HUES64 (cell line): ENCODE measurements around the gene ZNF428.

Source experiments
- H3K27ac ChIP-seq: 2 replicates; pipeline ENCODE4 v1.7.0; 2013; ENCODE audit warnings: low read depth, low read length, inconsistent platforms
- H3K27me3 ChIP-seq: 2 replicates; pipeline ENCODE4 v1.6.1; 2013; ENCODE audit warnings: mild to moderate bottlenecking, low read length; ENCODE audit not compliant: insufficient read depth
- H3K36me3 ChIP-seq: 2 replicates; pipeline ENCODE4 v1.6.1; 2013; ENCODE audit warnings: mild to moderate bottlenecking, low read length; ENCODE audit not compliant: insufficient read depth
- H3K4me1 ChIP-seq: 2 replicates; pipeline ENCODE4 v1.6.1; 2013; ENCODE audit warnings: mild to moderate bottlenecking, low read length, moderate library complexity; ENCODE audit not compliant: insufficient read depth
- H3K4me3 ChIP-seq: 2 replicates; pipeline ENCODE4 v1.5.1; 2013; ENCODE audit warnings: mild to moderate bottlenecking, low read length, moderate library complexity
- H3K9ac ChIP-seq: 2 replicates; pipeline ENCODE4 v1.6.1; 2013; ENCODE audit warnings: mild to moderate bottlenecking, low read depth, low read length
- H3K9me3 ChIP-seq: 2 replicates; pipeline ENCODE4 v1.6.1; 2013; ENCODE audit warnings: low read depth, low read length; ENCODE audit not compliant: insufficient read depth
- WGBS: fragments of 150-250, 120-280 bp; methylation state at CpG from one replicate; pipeline ENCODE4 v1.1.7; 2013; ENCODE audit warnings: missing lambda C conversion rate; 5-methylcytosine and 5-hydroxymethylcytosine counted together

ZNF428 gene

GRCh38 chr19:43598445-43599240 is 20.8 kb downstream of the ZNF428 start:
- Histone ChIP-seq H3K4me3 (no peak overlapping the region), H3K9me3 (no peaks in the 10 kb centered on the region), H3K27ac (no peak overlapping the region), H3K9ac (no peak overlapping the region), H3K27me3 (no peaks in the 10 kb centered on the region), H3K36me3 (peaks cover 45% of the 10 kb centered on the region), H3K4me1 (peaks cover 5% of the 10 kb centered on the region; the same call in 1 of the 2 replicates)
- WGBS = 95% methylated on average over 19 of the region's 19 CpGs

- WGBS = 88% methylated on average over 5 of the region's 5 CpGs
- Histone ChIP-seq H3K4me3 (peak overlapping the region; percentile 76; the same call in 1 of the 2 replicates), H3K27me3 (no peaks in the 10 kb centered on the region), H3K9ac (no peak overlapping the region; the same call in 1 of the 2 replicates), H3K36me3 (peaks cover 48% of the 10 kb centered on the region), H3K4me1 (peaks cover 5% of the 10 kb centered on the region; the same call in 1 of the 2 replicates), H3K9me3 (no peaks in the 10 kb centered on the region), H3K27ac (no peak overlapping the region)
These were observed 21.6 kb downstream of the ZNF428 start for GRCh38 chr19:43597876-43598275.

- Histone ChIP-seq H3K9ac (peak overlapping the region; percentile 84), H3K27ac (peak overlapping the region; percentile 92), H3K36me3 (peaks cover 51% of the 10 kb centered on the region), H3K9me3 (no peaks in the 10 kb centered on the region), H3K4me1 (peaks cover 5% of the 10 kb centered on the region; the same call in 1 of the 2 replicates), H3K4me3 (peak overlapping the region; percentile 76), H3K27me3 (no peaks in the 10 kb centered on the region)
- 32% methylated on average over 7 of the region's 7 CpGs for WGBS
These were observed 22.5 kb downstream of the ZNF428 start for GRCh38 chr19:43596842-43597461.

GRCh38 chr19:43595999-43596841 is 23.2 kb downstream of the ZNF428 start, which contains the start of the genes IRGQ and ZNF576:
TSS of gene IRGQ (minus strand) at chr19:43596134. CDS start at chr19:43595338, 796 bp downstream.
TSS of gene ZNF576 (plus strand) at chr19:43596595. CDS start at chr19:43597109, 514 bp downstream.
- Histone ChIP-seq H3K27me3 (no peaks in the 10 kb centered on the region), H3K9me3 (no peaks in the 10 kb centered on the region), H3K36me3 (peaks cover 48% of the 10 kb centered on the region), H3K9ac (peak within 1 kb of the TSS; percentile 84), H3K4me1 (peaks cover 5% of the 10 kb centered on the region; the same call in 1 of the 2 replicates), H3K27ac (peak within 1 kb of the TSS; percentile 92), H3K4me3 (peak within 1 kb of the TSS; percentile 86)
- WGBS = under 1% methylated on average over 60 of the region's 60 CpGs

- H3K4me3 ChIP-seq = peak overlapping the region; percentile 86
- H3K27ac ChIP-seq = peak overlapping the region; percentile 68
- H3K4me1 ChIP-seq = peaks cover 5% of the 10 kb centered on the region; the same call in 1 of the 2 replicates
- H3K9me3 ChIP-seq = no peaks in the 10 kb centered on the region
- H3K9ac ChIP-seq = peak overlapping the region; percentile 79
- peaks cover 47% of the 10 kb centered on the region for H3K36me3 ChIP-seq
- no peaks in the 10 kb centered on the region for H3K27me3 ChIP-seq
- 2% methylated on average over 18 of the region's 18 CpGs for WGBS
These were observed 23.8 kb downstream of the ZNF428 start for GRCh38 chr19:43595605-43595998.

GRCh38 chr19:43594710-43595604 is 24.5 kb downstream of the ZNF428 start:
- H3K27me3 ChIP-seq = no peaks in the 10 kb centered on the region
- 4% methylated on average over 64 of the region's 64 CpGs for WGBS
- peak overlapping the region; percentile 86 for H3K4me3 ChIP-seq
- peaks cover 50% of the 10 kb centered on the region for H3K36me3 ChIP-seq
- peak overlapping the region; percentile 79 for H3K9ac ChIP-seq
- H3K9me3 ChIP-seq = no peaks in the 10 kb centered on the region
- peaks cover 5% of the 10 kb centered on the region; the same call in 1 of the 2 replicates for H3K4me1 ChIP-seq
- no peak overlapping the region; the same call in 1 of the 2 replicates for H3K27ac ChIP-seq

- Histone ChIP-seq H3K27ac (no peak overlapping the region), H3K36me3 (peaks cover 46% of the 10 kb centered on the region), H3K27me3 (no peaks in the 10 kb centered on the region), H3K9ac (no peak overlapping the region), H3K4me3 (peak overlapping the region; percentile 86), H3K9me3 (no peaks in the 10 kb centered on the region), H3K4me1 (peaks cover 5% of the 10 kb centered on the region; the same call in 1 of the 2 replicates)
- 92% methylated on average over 9 of the region's 10 CpGs for WGBS
These were observed 25.2 kb downstream of the ZNF428 start for GRCh38 chr19:43594081-43594697.

- Histone ChIP-seq H3K9ac (no peak overlapping the region), H3K27me3 (no peaks in the 10 kb centered on the region), H3K36me3 (peaks cover 41% of the 10 kb centered on the region), H3K4me1 (peaks cover 5% of the 10 kb centered on the region; the same call in 1 of the 2 replicates), H3K27ac (no peak overlapping the region), H3K4me3 (no peak overlapping the region), H3K9me3 (no peaks in the 10 kb centered on the region)
- 96% methylated on average over 37 of the region's 37 CpGs for WGBS
These were observed 26.6 kb downstream of the ZNF428 start for GRCh38 chr19:43592800-43593350.

GRCh38 chr19:43591904-43592772 is 27.3 kb downstream of the ZNF428 start:
- Histone ChIP-seq H3K27me3 (no peaks in the 10 kb centered on the region), H3K9me3 (no peaks in the 10 kb centered on the region), H3K4me3 (no peak overlapping the region), H3K4me1 (no peaks in the 10 kb centered on the region), H3K9ac (no peak overlapping the region), H3K27ac (no peak overlapping the region), H3K36me3 (peaks cover 41% of the 10 kb centered on the region)
- 96% methylated on average over 63 of the region's 63 CpGs for WGBS
